DND-41 (cell line): ENCODE results near the gene CYP3A4.
"Not testable (repeated sequence)": the region's sequence is repeated elsewhere in the genome, so short reads cannot be mapped to it uniquely, and the experiment has no call there.

Source experiments
- ATAC-seq: fragments of 200-7000 bp; cut with Tn5 transposase; 3 replicates; pipeline ENCODE4 v1.9.1; 2021; ENCODE audit warnings: low read depth; ENCODE audit not compliant: insufficient read depth
- DNase-seq: peaks from one replicate; pipeline ENCODE4 v3.0.0-alpha.2; 2020
- H2AFZ ChIP-seq: 2 replicates; pipeline ENCODE4 v1.6.0; 2012; ENCODE audit warnings: low read depth, low read length
- H3K27ac ChIP-seq: 2 replicates; pipeline ENCODE4 v1.5.1; 2012; ENCODE audit warnings: low read length, inconsistent platforms
- H3K27me3 ChIP-seq: fragments of 200-600 bp; sonication (generic); 2 replicates; pipeline ENCODE4 v1.6.0; 2012; ENCODE audit warnings: low read length, mild to moderate bottlenecking, inconsistent platforms; ENCODE audit not compliant: insufficient read depth, poor library complexity
- H3K36me3 ChIP-seq: 2 replicates; pipeline ENCODE4 v1.5.1; 2012; ENCODE audit warnings: low read length, inconsistent platforms; ENCODE audit not compliant: insufficient read depth
- H3K4me1 ChIP-seq: 2 replicates; pipeline ENCODE4 v1.5.1; 2012; ENCODE audit warnings: mild to moderate bottlenecking, low read length; ENCODE audit not compliant: insufficient read depth
- H3K4me2 ChIP-seq: 2 replicates; pipeline ENCODE4 v1.6.0; 2012; ENCODE audit warnings: mild to moderate bottlenecking, moderate library complexity, low read length, inconsistent platforms; ENCODE audit not compliant: insufficient read depth
- H3K4me3 ChIP-seq, 2 experiments: fragments of 200-600 bp in 1 of 2; shearing (Covaris generic) in 1 of 2; 2 replicates each; pipeline ENCODE4 v1.5.1; 2012 to 2016; ENCODE audit warnings: inconsistent platforms in 2 of 2, low read length in 2 of 2, mild to moderate bottlenecking in 2 of 2, low read depth in 1 of 2, moderate library complexity in 1 of 2
- H3K79me2 ChIP-seq: 2 replicates; pipeline ENCODE4 v1.6.0; 2012; ENCODE audit warnings: low read length, inconsistent platforms; ENCODE audit not compliant: insufficient read depth
- H3K9ac ChIP-seq: 2 replicates; pipeline ENCODE4 v1.6.0; 2012; ENCODE audit warnings: low read depth, mild to moderate bottlenecking, inconsistent platforms, low read length, moderate library complexity
- H3K9me3 ChIP-seq: 2 replicates; pipeline ENCODE4 v1.5.1; 2012; ENCODE audit warnings: low read length, moderate library complexity, mild to moderate bottlenecking, inconsistent platforms; ENCODE audit not compliant: insufficient read depth, severe bottlenecking
- H4K20me1 ChIP-seq: 2 replicates; pipeline ENCODE4 v1.6.0; 2012; ENCODE audit warnings: low read length; ENCODE audit not compliant: insufficient read depth
- EZH2 ChIP-seq: IDR thresholded peaks from 3 replicates; pipeline ENCODE4 v1.6.1; 2012; ENCODE audit warnings: borderline replicate concordance, low read depth, mild to moderate bottlenecking, moderate library complexity, low read length, inconsistent platforms; ENCODE audit not compliant: severe bottlenecking
- TF ChIP-seq, protein P1 (sequence below): IDR thresholded peaks from 2 replicates; pipeline ENCODE4 v1.5.1; 2012; ENCODE audit warnings: borderline replicate concordance, low read length, moderate library complexity, mild to moderate bottlenecking; ENCODE audit not compliant: poor library complexity, severe bottlenecking; ENCODE audit errors: extremely low read depth

Gene CYP3A4

DNA sequence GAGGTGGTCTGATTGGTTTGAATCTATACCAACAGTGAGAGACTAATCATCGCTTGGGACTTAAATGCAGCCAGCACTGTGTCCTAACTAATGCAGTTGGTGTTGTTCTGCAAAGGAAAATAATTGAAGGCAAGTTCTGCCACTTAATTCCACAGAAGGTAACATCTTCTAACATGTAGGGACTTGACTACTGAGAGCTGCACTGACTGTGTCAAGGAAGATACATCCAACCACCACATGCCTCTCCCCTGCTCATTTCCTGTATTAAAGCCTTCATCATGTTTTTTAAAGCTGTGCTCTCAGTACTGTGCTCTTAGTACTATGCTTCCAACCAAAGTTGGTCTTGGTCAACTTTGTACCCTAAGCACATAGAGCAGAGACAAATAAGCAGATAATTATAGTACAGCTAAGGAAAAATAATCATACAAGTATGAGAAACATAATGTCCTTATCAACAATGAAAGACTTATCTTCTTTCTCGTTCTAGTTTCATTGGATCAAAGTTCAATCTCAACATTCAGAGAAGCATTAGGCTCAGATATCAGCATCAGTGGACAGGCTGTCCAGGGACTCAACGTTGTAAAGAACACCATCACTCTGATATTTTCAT, 2.8 kb upstream of the CYP3A4 start:
- H3K4me1 ChIP-seq = peaks cover 10% of the 10 kb centered on the region
- H3K27ac ChIP-seq = no peak overlapping the region
- TF ChIP-seq, protein P1, sequence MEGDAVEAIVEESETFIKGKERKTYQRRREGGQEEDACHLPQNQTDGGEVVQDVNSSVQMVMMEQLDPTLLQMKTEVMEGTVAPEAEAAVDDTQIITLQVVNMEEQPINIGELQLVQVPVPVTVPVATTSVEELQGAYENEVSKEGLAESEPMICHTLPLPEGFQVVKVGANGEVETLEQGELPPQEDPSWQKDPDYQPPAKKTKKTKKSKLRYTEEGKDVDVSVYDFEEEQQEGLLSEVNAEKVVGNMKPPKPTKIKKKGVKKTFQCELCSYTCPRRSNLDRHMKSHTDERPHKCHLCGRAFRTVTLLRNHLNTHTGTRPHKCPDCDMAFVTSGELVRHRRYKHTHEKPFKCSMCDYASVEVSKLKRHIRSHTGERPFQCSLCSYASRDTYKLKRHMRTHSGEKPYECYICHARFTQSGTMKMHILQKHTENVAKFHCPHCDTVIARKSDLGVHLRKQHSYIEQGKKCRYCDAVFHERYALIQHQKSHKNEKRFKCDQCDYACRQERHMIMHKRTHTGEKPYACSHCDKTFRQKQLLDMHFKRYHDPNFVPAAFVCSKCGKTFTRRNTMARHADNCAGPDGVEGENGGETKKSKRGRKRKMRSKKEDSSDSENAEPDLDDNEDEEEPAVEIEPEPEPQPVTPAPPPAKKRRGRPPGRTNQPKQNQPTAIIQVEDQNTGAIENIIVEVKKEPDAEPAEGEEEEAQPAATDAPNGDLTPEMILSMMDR = no peak
- no peak for TF ChIP-seq EZH2
- no peaks in the 10 kb centered on the region for H3K9me3 ChIP-seq
- no peak overlapping the region for H3K4me2 ChIP-seq
- H4K20me1 ChIP-seq = no peaks in the 10 kb centered on the region
- H3K9ac ChIP-seq = no peak overlapping the region
- no peak overlapping the region for H3K4me3 ChIP-seq
- H3K79me2 ChIP-seq = no peaks in the 10 kb centered on the region
- H3K27me3 ChIP-seq = no peaks in the 10 kb centered on the region
- ATAC-seq = peak; percentile 54; the same call in 1 of the 3 replicates
- H2AFZ ChIP-seq = no peak overlapping the region
- no peak for DNase-seq
- H3K36me3 ChIP-seq = no peaks in the 10 kb centered on the region

DNA sequence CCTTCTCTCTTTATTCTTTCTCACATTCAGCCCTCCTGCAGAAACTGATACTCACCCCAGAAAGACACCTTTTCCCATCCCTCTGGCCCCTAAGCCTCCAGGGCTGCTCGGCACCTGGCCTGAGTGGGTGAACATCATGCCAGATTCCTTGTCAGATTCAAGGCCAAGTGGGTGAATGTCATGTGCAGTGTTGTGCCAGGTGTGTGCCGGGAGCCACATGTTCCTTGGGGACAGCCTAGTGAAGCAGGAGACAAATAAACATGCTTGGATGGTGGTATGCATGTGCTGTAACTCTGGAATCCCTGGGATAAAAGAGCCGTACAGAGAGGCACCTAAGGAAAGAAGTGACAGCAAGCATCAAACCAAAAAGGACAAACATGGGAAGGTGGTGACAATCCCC, 1.7 kb upstream of the CYP3A4 start:
- H3K79me2 ChIP-seq, H4K20me1 ChIP-seq, H3K27ac ChIP-seq, H3K9ac ChIP-seq, H3K4me2 ChIP-seq, H2AFZ ChIP-seq, DNase-seq, ATAC-seq, H3K4me3 ChIP-seq, H3K27me3 ChIP-seq, H3K36me3 ChIP-seq, H3K9me3 ChIP-seq: not testable (repeated sequence)
- peaks cover 10% of the 10 kb centered on the region for H3K4me1 ChIP-seq

DNA sequence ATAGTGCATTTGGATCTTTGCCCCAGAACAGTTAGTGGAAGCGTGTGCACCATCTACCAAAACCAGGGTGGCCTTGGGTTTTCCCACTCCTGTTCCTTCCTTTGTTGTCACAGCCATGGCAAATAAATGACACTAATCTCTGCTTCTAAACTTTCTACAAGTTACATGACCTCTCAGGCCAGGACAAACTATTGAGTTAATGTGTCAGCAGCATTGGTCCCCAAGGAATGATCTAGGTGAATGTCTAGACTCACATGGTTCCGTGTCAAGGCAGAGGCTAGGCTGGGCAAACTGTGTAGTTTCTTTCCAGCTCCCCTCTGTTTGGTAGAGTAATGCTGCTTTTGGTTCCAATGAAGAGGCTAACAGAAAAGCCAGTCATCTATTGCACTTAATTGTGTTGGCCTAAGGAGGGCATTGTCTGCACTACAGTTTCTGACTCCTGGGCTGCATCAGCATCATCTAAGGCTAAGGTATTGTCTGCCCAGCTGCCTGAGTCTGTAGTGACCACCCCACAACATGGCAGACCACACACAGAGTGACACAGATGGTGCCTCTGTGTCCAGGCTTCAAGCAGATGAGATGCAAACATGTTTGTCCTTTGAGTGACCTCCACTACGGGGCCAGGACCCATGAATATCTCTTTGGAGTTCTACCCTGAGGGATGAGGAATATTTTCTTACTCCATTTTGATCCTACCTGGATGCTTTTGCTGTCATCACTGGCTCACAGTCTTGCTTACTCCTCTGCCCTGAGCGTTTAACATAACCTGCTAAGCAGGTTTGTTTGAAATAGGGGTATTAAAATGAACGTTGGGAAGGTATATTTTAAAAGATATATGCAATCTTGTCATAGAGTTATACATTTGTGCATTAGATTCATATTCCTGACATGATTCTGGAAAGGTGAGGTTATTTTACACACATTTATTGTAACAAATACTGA, 1.7 kb downstream of the CYP3A4 start:
- Histone ChIP-seq H3K9me3 (no peaks in the 10 kb centered on the region), H3K79me2 (no peaks in the 10 kb centered on the region), H3K4me3 (no peak overlapping the region), H4K20me1 (no peaks in the 10 kb centered on the region), H3K4me1 (peaks cover 10% of the 10 kb centered on the region), H2AFZ (no peak overlapping the region), H3K27me3 (no peaks in the 10 kb centered on the region), H3K4me2 (no peak overlapping the region), H3K27ac (no peak overlapping the region), H3K36me3 (no peaks in the 10 kb centered on the region), H3K9ac (no peak overlapping the region)
- TF ChIP-seq, protein P1 = no peak
- TF ChIP-seq EZH2 = no peak
- DNase-seq (no peak), ATAC-seq (no peak)

DNA sequence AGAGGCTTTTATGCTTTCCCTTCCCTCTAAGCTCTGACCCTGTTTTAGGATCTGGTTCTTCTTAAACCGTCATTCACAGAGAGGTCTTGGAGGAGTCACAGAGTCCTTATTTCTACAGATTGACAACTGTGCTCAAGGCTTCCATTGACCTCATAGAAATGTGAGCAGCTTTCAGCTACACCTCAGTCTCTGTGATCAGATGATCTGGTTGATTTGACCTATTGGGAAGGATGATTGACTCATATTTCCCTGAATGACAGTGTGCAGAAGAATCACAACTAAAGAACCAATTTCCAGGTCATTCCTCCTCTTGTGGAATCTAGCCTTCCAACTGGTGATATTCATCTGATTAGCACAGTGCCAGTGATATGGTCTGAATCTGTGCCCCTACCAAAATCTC, 3.4 kb downstream of the CYP3A4 start:
- DNase-seq (no peak), ATAC-seq (no peak)
- Histone ChIP-seq H4K20me1 (no peaks in the 10 kb centered on the region), H3K4me3 (no peak overlapping the region), H3K4me1 (no peaks in the 10 kb centered on the region), H3K9ac (no peak overlapping the region), H3K27ac (no peak overlapping the region), H3K79me2 (no peaks in the 10 kb centered on the region), H3K4me2 (no peak overlapping the region), H3K9me3 (no peaks in the 10 kb centered on the region), H3K36me3 (no peaks in the 10 kb centered on the region), H3K27me3 (no peaks in the 10 kb centered on the region), H2AFZ (no peak overlapping the region)
- TF ChIP-seq, protein P1 = no peak
- TF ChIP-seq EZH2 = no peak
